Memory B cell (primary cell): ENCODE results near the gene PDE4D.

Experiments used
- ATAC-seq: fragments of 150-1000 bp; cut with Tn5 transposase; 2 replicates; pipeline ENCODE4 v1.10.0; 2021; ENCODE audit warnings: low read depth, mild to moderate bottlenecking, moderate library complexity
- DNase-seq, 2 donors: peaks; one replicate each; pipeline ENCODE4 v3.0.0; 2022; ENCODE audit warnings: low spot score in 2 of 2
- H3K27ac Mint-ChIP-seq: one replicate; pipeline ENCODE4 v1.8.0; 2022; ENCODE audit warnings: mild to moderate bottlenecking, moderate library complexity, mixed read lengths
- H3K27me3 Mint-ChIP-seq: one replicate; pipeline ENCODE4 v1.8.0; 2022; ENCODE audit warnings: mixed read lengths
- H3K36me3 Mint-ChIP-seq: one replicate; pipeline ENCODE4 v1.8.0; 2022; ENCODE audit warnings: mild to moderate bottlenecking, mixed read lengths
- H3K4me1 Mint-ChIP-seq: one replicate; pipeline ENCODE4 v1.8.0; 2022; ENCODE audit warnings: mixed read lengths
- H3K4me3 Mint-ChIP-seq: one replicate; pipeline ENCODE4 v1.8.0; 2022; ENCODE audit warnings: mild to moderate bottlenecking, moderate library complexity, mixed read lengths
- H3K9me3 Mint-ChIP-seq: one replicate; pipeline ENCODE4 v1.8.0; 2022; ENCODE audit warnings: mixed read lengths

The PDE4D gene

GRCh38 chr5:59831326-59832010, 62.1 kb downstream of the PDE4D start:
- Mint-ChIP-seq H3K4me1 (no peaks in the 10 kb centered on the region), H3K27ac (no peak overlapping the region), H3K9me3 (no peaks in the 10 kb centered on the region), H3K27me3 (peaks cover 6% of the 10 kb centered on the region), H3K4me3 (no peak overlapping the region), H3K36me3 (no peaks in the 10 kb centered on the region)
- DNase-seq (no peak), ATAC-seq (no peak)

- no peaks in the 10 kb centered on the region for H3K9me3 Mint-ChIP-seq
- H3K27me3 Mint-ChIP-seq, result peaks cover 6% of the 10 kb centered on the region
- no peak overlapping the region for H3K27ac Mint-ChIP-seq
- H3K4me3 Mint-ChIP-seq, result no peak overlapping the region
- ATAC-seq, result no peak
- H3K4me1 Mint-ChIP-seq, result no peaks in the 10 kb centered on the region
- no peaks in the 10 kb centered on the region for H3K36me3 Mint-ChIP-seq
- no peak for DNase-seq
Measured at GRCh38 chr5:59830536-59831200, 62.9 kb downstream of the PDE4D start.

GRCh38 chr5:59829922-59830321, 63.6 kb downstream of the PDE4D start:
- H3K27me3 Mint-ChIP-seq, result peaks cover 6% of the 10 kb centered on the region
- H3K4me3 Mint-ChIP-seq, result no peak overlapping the region
- no peaks in the 10 kb centered on the region for H3K36me3 Mint-ChIP-seq
- H3K9me3 Mint-ChIP-seq, result no peaks in the 10 kb centered on the region
- H3K4me1 Mint-ChIP-seq, result no peaks in the 10 kb centered on the region
- no peak overlapping the region for H3K27ac Mint-ChIP-seq
- DNase-seq, result no peak
- ATAC-seq, result no peak

- Mint-ChIP-seq H3K4me3 (no peak overlapping the region), H3K9me3 (no peaks in the 10 kb centered on the region), H3K27me3 (peaks cover 6% of the 10 kb centered on the region), H3K4me1 (no peaks in the 10 kb centered on the region), H3K36me3 (no peaks in the 10 kb centered on the region), H3K27ac (no peak overlapping the region)
- DNase-seq, result no peak
- ATAC-seq, result no peak
Measured at GRCh38 chr5:59829386-59829785, 64.1 kb downstream of the PDE4D start.

- Mint-ChIP-seq H3K36me3 (no peaks in the 10 kb centered on the region), H3K27ac (no peak overlapping the region), H3K27me3 (peaks cover 9% of the 10 kb centered on the region), H3K4me3 (no peak overlapping the region), H3K9me3 (no peaks in the 10 kb centered on the region), H3K4me1 (no peaks in the 10 kb centered on the region)
- no peak for ATAC-seq
- DNase-seq, result no peak
Measured at GRCh38 chr5:59828623-59829022, 64.9 kb downstream of the PDE4D start.

- Mint-ChIP-seq H3K27me3 (peaks cover 3% of the 10 kb centered on the region), H3K27ac (no peak overlapping the region), H3K9me3 (no peaks in the 10 kb centered on the region), H3K4me1 (no peaks in the 10 kb centered on the region), H3K36me3 (no peaks in the 10 kb centered on the region), H3K4me3 (no peak overlapping the region)
- no peak for ATAC-seq
- no peak for DNase-seq
Measured at GRCh38 chr5:59826996-59827395, 66.5 kb downstream of the PDE4D start.

GRCh38 chr5:59823420-59823819, 70.1 kb downstream of the PDE4D start:
- no peak overlapping the region for H3K4me3 Mint-ChIP-seq
- no peaks in the 10 kb centered on the region for H3K9me3 Mint-ChIP-seq
- no peak overlapping the region for H3K27ac Mint-ChIP-seq
- H3K4me1 Mint-ChIP-seq, result no peaks in the 10 kb centered on the region
- DNase-seq, result no peak
- no peaks in the 10 kb centered on the region for H3K36me3 Mint-ChIP-seq
- peaks cover 3% of the 10 kb centered on the region for H3K27me3 Mint-ChIP-seq
- ATAC-seq, result no peak

- Mint-ChIP-seq H3K4me3 (no peak overlapping the region), H3K27me3 (peaks cover 3% of the 10 kb centered on the region), H3K4me1 (no peaks in the 10 kb centered on the region), H3K36me3 (no peaks in the 10 kb centered on the region), H3K9me3 (no peaks in the 10 kb centered on the region), H3K27ac (no peak overlapping the region)
- no peak for DNase-seq
- ATAC-seq, result no peak
Measured at GRCh38 chr5:59819806-59820205, 73.7 kb downstream of the PDE4D start.

- no peaks in the 10 kb centered on the region for H3K36me3 Mint-ChIP-seq
- no peaks in the 10 kb centered on the region for H3K27me3 Mint-ChIP-seq
Measured at GRCh38 chr5:59817536-59817935, 76.0 kb downstream of the PDE4D start.

GRCh38 chr5:59816654-59817300, 76.7 kb downstream of the PDE4D start:
- Mint-ChIP-seq H3K9me3 (no peaks in the 10 kb centered on the region), H3K4me3 (no peak overlapping the region), H3K36me3 (no peaks in the 10 kb centered on the region), H3K4me1 (no peaks in the 10 kb centered on the region), H3K27ac (no peak overlapping the region), H3K27me3 (peaks cover 2% of the 10 kb centered on the region)
- DNase-seq, result no peak
- no peak for ATAC-seq

More at GRCh38 chr5:59817536-59817935, 76.0 kb downstream of the PDE4D start:
- Mint-ChIP-seq H3K4me3 (no peak overlapping the region), H3K9me3 (no peaks in the 10 kb centered on the region), H3K4me1 (no peaks in the 10 kb centered on the region), H3K27ac (no peak overlapping the region)
- ATAC-seq (no peak), DNase-seq (no peak)

- Mint-ChIP-seq H3K9me3 (no peaks in the 10 kb centered on the region), H3K27ac (no peak overlapping the region), H3K4me1 (peaks cover 3% of the 10 kb centered on the region), H3K36me3 (no peaks in the 10 kb centered on the region), H3K27me3 (peaks cover 3% of the 10 kb centered on the region), H3K4me3 (no peak overlapping the region)
- DNase-seq (no peak), ATAC-seq (no peak)
Measured at GRCh38 chr5:59814537-59814872, 79.0 kb downstream of the PDE4D start.

GRCh38 chr5:59813761-59814536, 79.6 kb downstream of the PDE4D start:
- Mint-ChIP-seq H3K27me3 (peaks cover 3% of the 10 kb centered on the region), H3K4me1 (peaks cover 3% of the 10 kb centered on the region), H3K36me3 (no peaks in the 10 kb centered on the region), H3K4me3 (no peak overlapping the region), H3K27ac (no peak overlapping the region), H3K9me3 (no peaks in the 10 kb centered on the region)
- peak; percentile 65 for ATAC-seq
- DNase-seq, result peak; percentile 32 to 52

GRCh38 chr5:59810041-59810440, 83.5 kb downstream of the PDE4D start:
- ATAC-seq (peak; percentile 64), DNase-seq (peak; percentile 53 to 66)
- H3K9me3 Mint-ChIP-seq, result no peaks in the 10 kb centered on the region
- H3K27me3 Mint-ChIP-seq, result peaks cover 3% of the 10 kb centered on the region
- H3K36me3 Mint-ChIP-seq, result no peaks in the 10 kb centered on the region
- H3K27ac Mint-ChIP-seq, result no peak overlapping the region
- H3K4me3 Mint-ChIP-seq, result peak overlapping the region; percentile 57
- peaks cover 11% of the 10 kb centered on the region for H3K4me1 Mint-ChIP-seq

GRCh38 chr5:59807806-59808205, 85.7 kb downstream of the PDE4D start:
- Mint-ChIP-seq H3K9me3 (no peaks in the 10 kb centered on the region), H3K4me3 (no peak overlapping the region), H3K36me3 (no peaks in the 10 kb centered on the region), H3K27ac (no peak overlapping the region), H3K4me1 (peaks cover 11% of the 10 kb centered on the region), H3K27me3 (peaks cover 3% of the 10 kb centered on the region)
- ATAC-seq, result peak; percentile 56
- no peak for DNase-seq
